Ishikawa (cell line): ENCODE results near the gene QDPR.
A peak's percentile ranks its signal among the peaks of the same experiment; 100 is the strongest.

Source experiments
- CEBPB ChIP-seq: IDR thresholded peaks from 2 replicates; pipeline ENCODE4 v1.6.1; 2012
- CREB1 ChIP-seq: IDR thresholded peaks from 2 replicates; pipeline ENCODE4 v1.6.1; 2012; ENCODE audit warnings: low read depth
- EGR1 ChIP-seq: IDR thresholded peaks from 2 replicates; pipeline ENCODE4 v1.6.1; 2012
- EP300 ChIP-seq: IDR thresholded peaks from 2 replicates; pipeline ENCODE4 v1.6.1; 2012; ENCODE audit warnings: borderline replicate concordance
- FOXM1 ChIP-seq: IDR thresholded peaks from 2 replicates; pipeline ENCODE4 v1.6.1; 2012; ENCODE audit warnings: low read depth, borderline replicate concordance
- MAX ChIP-seq: IDR thresholded peaks from 2 replicates; pipeline ENCODE4 v1.6.1; 2012
- NFIC ChIP-seq: IDR thresholded peaks from 2 replicates; pipeline ENCODE4 v1.6.1; 2012
- RAD21 ChIP-seq: IDR thresholded peaks from 2 replicates; pipeline ENCODE4 v1.6.1; 2012; ENCODE audit warnings: low read depth
- REST ChIP-seq: IDR thresholded peaks from 2 replicates; pipeline ENCODE4 v1.6.1; 2012; ENCODE audit warnings: low read depth, mild to moderate bottlenecking
- TAF1 ChIP-seq: IDR thresholded peaks from 2 replicates; pipeline ENCODE4 v1.6.1; 2012; ENCODE audit warnings: low read depth, mild to moderate bottlenecking
- TCF12 ChIP-seq: IDR thresholded peaks from 2 replicates; pipeline ENCODE4 v1.6.1; 2012; ENCODE audit warnings: low read depth
- TEAD4 ChIP-seq: IDR thresholded peaks from 2 replicates; pipeline ENCODE4 v1.6.1; 2012
- USF1 ChIP-seq: IDR thresholded peaks from 2 replicates; pipeline ENCODE4 v1.6.1; 2012
- YY1 ChIP-seq: IDR thresholded peaks from 2 replicates; pipeline ENCODE4 v1.6.1; 2012; ENCODE audit warnings: low read depth
- ZBTB7A ChIP-seq: IDR thresholded peaks from 2 replicates; pipeline ENCODE4 v1.6.1; 2012; ENCODE audit warnings: low read depth

QDPR gene

GRCh38 chr4:17550549-17550948 lies 38.7 kb upstream of the QDPR start:
- TF ChIP-seq REST (no peak), TAF1 (no peak), MAX (no peak), RAD21 (no peak), EGR1 (no peak), ZBTB7A (no peak), USF1 (no peak)

GRCh38 chr4:17546678-17547077 lies 34.8 kb upstream of the QDPR start:
- TF ChIP-seq CREB1 (no peak), CEBPB (no peak), REST (no peak)

GRCh38 chr4:17546222-17546621 lies 34.3 kb upstream of the QDPR start:
- no peak for TF ChIP-seq FOXM1
- TF ChIP-seq EGR1 = no peak
- no peak for TF ChIP-seq REST
- no peak for TF ChIP-seq RAD21
- TF ChIP-seq CREB1 = no peak
- no peak for TF ChIP-seq TAF1

- TF ChIP-seq TEAD4 = no peak
- no peak for TF ChIP-seq EP300
- TF ChIP-seq TAF1 = no peak
- TF ChIP-seq RAD21 = no peak
Observed at GRCh38 chr4:17545374-17546140, 33.7 kb upstream of the QDPR start.

- TF ChIP-seq NFIC = peak; percentile 60; the same call in 1 of the 2 replicates
- TF ChIP-seq FOXM1 = no peak
- TF ChIP-seq YY1 = no peak
Observed at GRCh38 chr4:17544831-17545234, 32.9 kb upstream of the QDPR start.

- TF ChIP-seq CREB1 (no peak), REST (no peak), FOXM1 (no peak), ZBTB7A (no peak), TEAD4 (no peak), NFIC (no peak), EGR1 (no peak), RAD21 (no peak), YY1 (no peak), TCF12 (no peak), MAX (no peak), USF1 (no peak), EP300 (no peak), TAF1 (no peak), CEBPB (no peak)
Observed at GRCh38 chr4:17544205-17544604, 32.3 kb upstream of the QDPR start.
